Kidney (tissue), 14 donors: ENCODE measurements around the gene RHOT2. TPM values are rescaled to one million over a fixed set of nuclear protein-coding genes. Genes with fewer than 3 reads are reported as not detected.

ENCODE experiments used
- DNase-seq, 5 donors: peaks; one replicate each; pipeline ENCODE4 v3.0.0-alpha.2; 2013 to 2020
- FAIRE-seq: peaks from 2 replicates; lab custom pipeline; 2012; peaks lifted over from hg19 to GRCh38; lab: Jason Lieb, UNC
- H3K27ac ChIP-seq, 2 donors: one replicate each; pipeline ENCODE4 v1.7.0; 2013; ENCODE audit warnings: low read depth in 2 of 2, low read length in 2 of 2, inconsistent platforms in 1 of 2
- H3K27me3 ChIP-seq: one replicate; pipeline ENCODE4 v1.7.1; 2013; ENCODE audit warnings: low read length, inconsistent platforms; ENCODE audit not compliant: control insufficient read depth, insufficient read depth
- H3K36me3 ChIP-seq, 3 donors: one replicate each; pipeline versions ENCODE4 v1.7.0 to v1.7.1; 2013; ENCODE audit warnings: low read length in 3 of 3, control low read depth in 1 of 3, inconsistent platforms in 1 of 3; ENCODE audit not compliant: insufficient read depth in 3 of 3, control insufficient read depth in 2 of 3
- H3K4me1 ChIP-seq, 3 donors: one replicate each; pipeline versions ENCODE4 v1.7.0 to v1.7.1; 2013; ENCODE audit warnings: low read length in 3 of 3, inconsistent platforms in 1 of 3, low read depth in 1 of 3; ENCODE audit not compliant: control insufficient read depth in 2 of 3, insufficient read depth in 2 of 3
- H3K4me3 ChIP-seq, 3 donors: one replicate each; pipeline versions ENCODE4 v1.7.0 to v1.8.1; 2013; ENCODE audit warnings: low read length in 3 of 3, control low read depth in 1 of 3, inconsistent platforms in 1 of 3
- H3K9ac ChIP-seq, 3 donors: one replicate each; pipeline versions ENCODE4 v1.7.0 to v1.7.1; 2013; ENCODE audit warnings: low read length in 3 of 3, control low read depth in 1 of 3, inconsistent platforms in 1 of 3
- H3K9me3 ChIP-seq, 3 donors: one replicate each; pipeline versions ENCODE4 v1.7.0 to v1.7.1; 2013; ENCODE audit warnings: low read length in 3 of 3, control low read depth in 1 of 3, inconsistent platforms in 1 of 3; ENCODE audit not compliant: control insufficient read depth in 2 of 3, insufficient read depth in 1 of 3
- CTCF ChIP-seq: IDR thresholded peaks from 3 replicates; pipeline ENCODE4 v1.5.1; 2012; ENCODE audit warnings: mild to moderate bottlenecking, moderate library complexity, borderline replicate concordance; ENCODE audit not compliant: insufficient read depth; ENCODE audit errors: extremely low read depth
- intact Hi-C: fragments of 100-400 bp; cut with DNase I; formaldehyde crosslinking; loops from one replicate; pipeline ENCODE4 v1.11.1; 2022
- polyA plus RNA-seq: library from polyadenylated mRNA; stranded (reverse); fragments of 350-450 nt; fragmentation: Illumina TruSeq; extraction: RNeasy Lipid Tissue Mini Kit (QIAGEN cat#74804); gene quantifications from one replicate; pipeline ENCODE4 v1.2.3, GENCODE V29; 2014; ENCODE audit warnings: low read depth, low replicate concordance; ENCODE audit not compliant: insufficient read depth
- total RNA-seq: library from RNA; stranded (reverse); fragmentation: NEBNext Ultra II Directional; extraction: Animal tissue kit (Norgen Biotek cat#: 25700); gene quantifications from one replicate; pipeline ENCODE4 v1.2.1, GENCODE V29; 2021
- donor health status: control.
- donor health status: control.
- donor health status: control.
- donor health status: control.
- donor health status: control.
- donor health status: DM: yes; HTN: yes; CAD: no.
- donor health status: Normal renal cell carcinoma (clear cell type).

Gene RHOT2
- total and polyA plus RNA-seq, 2 donors from 2014 or later = 90.5 to 117 TPM

- no peak for TF ChIP-seq CTCF
- DNase-seq = no peak
- Histone ChIP-seq H3K4me3 (no peak overlapping the region), H3K27me3 (no peaks in the 10 kb centered on the region), H3K9ac (no peak overlapping the region), H3K36me3 (peaks cover 0 to 12% (median 0%) of the 10 kb centered on the region in 3 donors), H3K9me3 (no peaks in the 10 kb centered on the region), H3K27ac (no peak overlapping the region), H3K4me1 (peaks cover 0 to 14% (median 4%) of the 10 kb centered on the region in 3 donors)
- no peak for FAIRE-seq
- intact Hi-C loops = no loop called here
Observed at GRCh38 chr16:666572-666971, 1.4 kb upstream of the RHOT2 start.

- Histone ChIP-seq H3K27ac (peak overlapping the region; percentile 2 to 9), H3K27me3 (no peaks in the 10 kb centered on the region), H3K9ac (peak overlapping the region in 2 of 3 donors; percentile 33 to 61), H3K36me3 (peaks cover 0 to 12% (median 3%) of the 10 kb centered on the region in 3 donors), H3K4me1 (peaks cover 0 to 14% (median 4%) of the 10 kb centered on the region in 3 donors), H3K9me3 (no peaks in the 10 kb centered on the region), H3K4me3 (peak overlapping the region in 2 of 3 donors; percentile 6 to 77)
- TF ChIP-seq CTCF = no peak
- FAIRE-seq (no peak), DNase-seq (no peak)
- intact Hi-C loops = no loop called here
Observed at GRCh38 chr16:667113-667779, 686 bp upstream of the RHOT2 start.

GRCh38 chr16:668519-669171 lies 713 bp downstream of the RHOT2 start:
- no peak for DNase-seq
- no peaks in the 10 kb centered on the region for H3K9me3 ChIP-seq
- peak overlapping the region; percentile 39 to 77 (median 49) for H3K4me3 ChIP-seq
- peaks cover 0 to 14% (median 4%) of the 10 kb centered on the region in 3 donors for H3K4me1 ChIP-seq
- no peaks in the 10 kb centered on the region for H3K27me3 ChIP-seq
- FAIRE-seq = no peak
- H3K36me3 ChIP-seq = peaks cover 0 to 12% (median 10%) of the 10 kb centered on the region in 3 donors
- TF ChIP-seq CTCF = no peak
- H3K9ac ChIP-seq = peak overlapping the region in 2 of 3 donors; percentile 77 to 87
- intact Hi-C loops = no loop called here
- H3K27ac ChIP-seq = peak overlapping the region; percentile 17 to 43
